H1 (cell line): ENCODE data around the gene GSG1L.

Experiments used
- CTCF ChIP-seq, 3 experiments: IDR thresholded peaks; 1 replicate in 2 of 3; 2 replicates in 1 of 3; pipeline versions ENCODE4 v1.5.1 to v1.6.1; 2011; ENCODE audit warnings: low read length in 3 of 3, mild to moderate bottlenecking in 3 of 3, inconsistent platforms in 2 of 3, low read depth in 1 of 3, moderate library complexity in 1 of 3; ENCODE audit not compliant: insufficient read depth in 1 of 3; ENCODE audit errors: control extremely low read depth in 1 of 3
- JUND ChIP-seq: IDR thresholded peaks from 2 replicates; pipeline ENCODE4 v1.6.1; 2011; ENCODE audit warnings: mild to moderate bottlenecking, improper control_type of control experiment, low read length
- SP4 ChIP-seq: IDR thresholded peaks from 2 replicates; pipeline ENCODE4 v1.6.1; 2012; ENCODE audit warnings: low read length, inconsistent platforms
- TCF12 ChIP-seq: IDR thresholded peaks from 2 replicates; pipeline ENCODE4 v1.6.1; 2011; ENCODE audit warnings: low read depth, mild to moderate bottlenecking, low read length
- ZNF274 ChIP-seq: IDR thresholded peaks from 2 replicates; pipeline ENCODE4 v1.7.0; 2012; ENCODE audit warnings: low read length, borderline replicate concordance; ENCODE audit errors: extremely low read depth

GRCh38 chr16:27770271-27771196 is 293.0 kb downstream of the GSG1L start:
- no peak for TF ChIP-seq TCF12
- no peak for TF ChIP-seq ZNF274
- no peak for TF ChIP-seq CTCF (IDR thresholded peaks at IDR 0.05; ENCODE audit: control extremely low read depth in 1 of 3, insufficient read depth in 1 of 3, low read depth in 1 of 3, low read length in 3 of 3)
- TF ChIP-seq JUND, result no peak
- TF ChIP-seq SP4, result no peak
